WTC11 (cell line): ENCODE data around the gene PANK3.
"Not testable (repeated sequence)": the region's sequence is repeated elsewhere in the genome, so short reads cannot be mapped to it uniquely, and the experiment has no call there.

Experiments used
- CBFB ChIP-seq: sonication (generic); formaldehyde crosslinking; IDR thresholded peaks from 2 replicates; pipeline ENCODE4 v1.8.1; 2022; ENCODE audit warnings: mild to moderate bottlenecking, low read depth, missing genetic modification reagents
- FOXJ3 ChIP-seq: sonication (generic); formaldehyde crosslinking; IDR thresholded peaks from 2 replicates; pipeline ENCODE4 v1.9.0; 2021; ENCODE audit warnings: missing genetic modification reagents, mild to moderate bottlenecking, borderline replicate concordance
- GRHL2 ChIP-seq: fragments of 250-450 bp; sonication (Bioruptor Pico); IDR thresholded peaks from 2 replicates; pipeline ENCODE4 v1.8.0; 2022; ENCODE audit warnings: mild to moderate bottlenecking, moderate library complexity; ENCODE audit not compliant: insufficient replicate concordance, severe bottlenecking
- IRF2 ChIP-seq: sonication (generic); formaldehyde crosslinking; IDR thresholded peaks from 2 replicates; pipeline ENCODE4 v1.8.0; 2022; ENCODE audit warnings: low read depth, missing genetic modification reagents, borderline replicate concordance
- JUN ChIP-seq: sonication (generic); formaldehyde crosslinking; IDR thresholded peaks from 2 replicates; pipeline ENCODE4 v1.8.0; 2023; ENCODE audit warnings: mild to moderate bottlenecking, missing genetic modification reagents
- SP1 ChIP-seq: sonication (generic); formaldehyde crosslinking; conservative IDR thresholded peaks from 2 replicates; pipeline ENCODE4 v1.8.1; 2022; ENCODE audit warnings: missing genetic modification reagents
- TCF7 ChIP-seq: sonication (generic); formaldehyde crosslinking; IDR thresholded peaks from 2 replicates; pipeline ENCODE4 v1.8.0; 2022; ENCODE audit warnings: mild to moderate bottlenecking, low read depth, missing genetic modification reagents, moderate library complexity
- ZNF396 ChIP-seq: fragments of 250-450 bp; sonication (Bioruptor Pico); IDR thresholded peaks from 2 replicates; pipeline ENCODE4 v1.8.0; 2021; ENCODE audit warnings: mild to moderate bottlenecking, moderate library complexity, borderline replicate concordance
- ZNF671 ChIP-seq: fragments of 250-450 bp; sonication (Bioruptor Pico); IDR thresholded peaks from 2 replicates; pipeline ENCODE4 v1.8.0; 2021; ENCODE audit warnings: mild to moderate bottlenecking
- TF ChIP-seq, protein P1 (sequence below): fragments of 200-600 bp; IDR thresholded peaks from 2 replicates; pipeline ENCODE4 v1.8.0; 2022; ENCODE audit warnings: antibody characterized with exemption
- TF ChIP-seq, protein P2 (sequence below): sonication (generic); formaldehyde crosslinking; conservative IDR thresholded peaks from 2 replicates; pipeline ENCODE4 v1.8.1; 2022; ENCODE audit warnings: mild to moderate bottlenecking, missing genetic modification reagents

DNA sequence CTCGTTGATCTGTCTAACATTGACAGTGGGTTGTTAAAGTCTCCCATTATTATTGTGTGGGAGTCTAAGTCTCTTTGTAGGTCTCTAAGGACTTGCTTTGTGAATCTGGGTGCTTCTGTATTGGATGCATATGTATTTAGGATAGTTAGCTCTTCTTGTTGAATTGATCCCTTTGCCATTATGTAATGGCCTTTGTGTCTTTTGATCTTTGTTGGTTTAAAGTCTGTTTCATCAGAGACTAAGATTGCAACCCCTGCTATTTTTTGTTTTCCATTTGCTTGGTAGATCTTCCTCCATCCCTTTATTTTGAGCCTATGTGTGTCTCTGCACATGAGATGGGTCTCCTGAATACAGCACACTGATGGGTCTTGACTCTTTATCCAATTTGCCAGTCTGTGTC is 17.0 kb upstream of the PANK3 start:
- TF ChIP-seq, protein P1, sequence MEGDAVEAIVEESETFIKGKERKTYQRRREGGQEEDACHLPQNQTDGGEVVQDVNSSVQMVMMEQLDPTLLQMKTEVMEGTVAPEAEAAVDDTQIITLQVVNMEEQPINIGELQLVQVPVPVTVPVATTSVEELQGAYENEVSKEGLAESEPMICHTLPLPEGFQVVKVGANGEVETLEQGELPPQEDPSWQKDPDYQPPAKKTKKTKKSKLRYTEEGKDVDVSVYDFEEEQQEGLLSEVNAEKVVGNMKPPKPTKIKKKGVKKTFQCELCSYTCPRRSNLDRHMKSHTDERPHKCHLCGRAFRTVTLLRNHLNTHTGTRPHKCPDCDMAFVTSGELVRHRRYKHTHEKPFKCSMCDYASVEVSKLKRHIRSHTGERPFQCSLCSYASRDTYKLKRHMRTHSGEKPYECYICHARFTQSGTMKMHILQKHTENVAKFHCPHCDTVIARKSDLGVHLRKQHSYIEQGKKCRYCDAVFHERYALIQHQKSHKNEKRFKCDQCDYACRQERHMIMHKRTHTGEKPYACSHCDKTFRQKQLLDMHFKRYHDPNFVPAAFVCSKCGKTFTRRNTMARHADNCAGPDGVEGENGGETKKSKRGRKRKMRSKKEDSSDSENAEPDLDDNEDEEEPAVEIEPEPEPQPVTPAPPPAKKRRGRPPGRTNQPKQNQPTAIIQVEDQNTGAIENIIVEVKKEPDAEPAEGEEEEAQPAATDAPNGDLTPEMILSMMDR = not testable (repeated sequence)
- not testable (repeated sequence) for TF ChIP-seq SP1 (CRISPR knock-in tag); ZNF671 (CRISPR knock-in tag); ZNF396; TCF7 (CRISPR knock-in tag); GRHL2 (CRISPR knock-in tag); FOXJ3 (CRISPR knock-in tag); JUN (CRISPR knock-in tag); CBFB (CRISPR knock-in tag); IRF2
- TF ChIP-seq, protein P2, sequence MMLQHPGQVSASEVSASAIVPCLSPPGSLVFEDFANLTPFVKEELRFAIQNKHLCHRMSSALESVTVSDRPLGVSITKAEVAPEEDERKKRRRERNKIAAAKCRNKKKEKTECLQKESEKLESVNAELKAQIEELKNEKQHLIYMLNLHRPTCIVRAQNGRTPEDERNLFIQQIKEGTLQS (CRISPR knock-in tag) = not testable (repeated sequence)
